Measurements from ENCODE around the gene ZNF76.

ZNF76 gene

GRCh38 chr6:35273822-35274559, 14.5 kb downstream of the ZNF76 start:
- FAIRE-seq = no peak

- FAIRE-seq = no peak
Measured at GRCh38 chr6:35275744-35276260, 16.3 kb downstream of the ZNF76 start.

- FAIRE-seq = no peak
Measured at GRCh38 chr6:35278708-35279107, 19.2 kb downstream of the ZNF76 start.

GRCh38 chr6:35280903-35281302, 21.4 kb downstream of the ZNF76 start:
- FAIRE-seq = no peak

GRCh38 chr6:35282472-35282871, 22.9 kb downstream of the ZNF76 start:
- FAIRE-seq = no peak

- no peak for FAIRE-seq
Measured at GRCh38 chr6:35283361-35283760, 23.8 kb downstream of the ZNF76 start.

GRCh38 chr6:35287671-35288396, 28.3 kb downstream of the ZNF76 start:
- FAIRE-seq = no peak

- no peak for FAIRE-seq
Measured at GRCh38 chr6:35288834-35289233, 29.3 kb downstream of the ZNF76 start.

- no peak for FAIRE-seq
Measured at GRCh38 chr6:35291491-35291890, 32.0 kb downstream of the ZNF76 start.

- no peak for FAIRE-seq
Measured at GRCh38 chr6:35292494-35292893, 33.0 kb downstream of the ZNF76 start.

- no peak for FAIRE-seq
Measured at GRCh38 chr6:35293681-35294080, 34.1 kb downstream of the ZNF76 start.

- no peak for FAIRE-seq
Measured at GRCh38 chr6:35294308-35294945, 34.9 kb downstream of the ZNF76 start.

GRCh38 chr6:35295036-35295435, 35.5 kb downstream of the ZNF76 start:
- no peak for FAIRE-seq

GRCh38 chr6:35295521-35296315, 36.2 kb downstream of the ZNF76 start:
- no peak for FAIRE-seq

GRCh38 chr6:35296931-35297600, 37.5 kb downstream of the ZNF76 start:
- no peak for FAIRE-seq

- FAIRE-seq = no peak
Measured at GRCh38 chr6:35297601-35298481, 38.3 kb downstream of the ZNF76 start, which contains the start of gene DEF6. DEF6 (plus strand) TSS chr6:35297818; CDS start chr6:35297857, 39 bp downstream.

GRCh38 chr6:35298625-35299140, 39.1 kb downstream of the ZNF76 start:
- no peak for FAIRE-seq

- no peak for FAIRE-seq
Measured at GRCh38 chr6:35299674-35300073, 40.1 kb downstream of the ZNF76 start.

- FAIRE-seq = no peak
Measured at GRCh38 chr6:35300848-35301247, 41.3 kb downstream of the ZNF76 start.

- no peak for FAIRE-seq
Measured at GRCh38 chr6:35302604-35303241, 43.2 kb downstream of the ZNF76 start.

All from A204.1 (cell line).